Neural progenitor cell (in vitro differentiated cells): Measurements from ENCODE around the gene SSNA1.

ENCODE experiments used
- CTCF ChIP-seq: fragments of 200-600 bp; sonication (generic); IDR thresholded peaks from 2 replicates; pipeline ENCODE4 v1.5.1; 2017; ENCODE audit warnings: antibody characterized with exemption, mild to moderate bottlenecking
- EZH2 ChIP-seq: fragments of 200-600 bp; sonication (generic); IDR thresholded peaks from 2 replicates; pipeline ENCODE4 v1.6.1; 2017; ENCODE audit warnings: antibody characterized with exemption, mild to moderate bottlenecking, moderate library complexity
- EZH2phosphoT487 ChIP-seq: fragments of 200-600 bp; sonication (generic); IDR thresholded peaks from 2 replicates; pipeline ENCODE4 v1.6.1; 2017; ENCODE audit warnings: antibody characterized with exemption

- TF ChIP-seq CTCF: no peak
- TF ChIP-seq EZH2phosphoT487: no peak
- no peak for TF ChIP-seq EZH2
These were observed 43.6 kb downstream of the SSNA1 start for GRCh38 chr9:137232101-137232500.
